GM12865 (cell line): ENCODE results near the gene LRP4.

Experiments
- DNase-seq: peaks from one replicate; pipeline ENCODE4 v3.0.0; 2010; ENCODE audit warnings: low read depth
- H3K4me3 ChIP-seq: 2 replicates; pipeline ENCODE4 v1.5.1; 2011; ENCODE audit warnings: mild to moderate bottlenecking, low read depth, low read length, control low read depth
- CTCF ChIP-seq: IDR thresholded peaks from 2 replicates; pipeline ENCODE4 v1.5.1; 2011; ENCODE audit warnings: low read length, control low read depth, low read depth, inconsistent platforms; ENCODE audit not compliant: insufficient read depth; ENCODE audit errors: missing control alignments

The LRP4 gene

GRCh38 chr11:46865340-46865739 is 53.0 kb downstream of the LRP4 start:
- no peak for DNase-seq
- no peak for TF ChIP-seq CTCF
- no peak overlapping the region for H3K4me3 ChIP-seq

- TF ChIP-seq CTCF, result no peak
- H3K4me3 ChIP-seq, result no peak overlapping the region
- DNase-seq, result no peak
Measured at GRCh38 chr11:46860218-46860617, 58.1 kb downstream of the LRP4 start.

GRCh38 chr11:46858920-46859546 is 59.3 kb downstream of the LRP4 start:
- no peak overlapping the region for H3K4me3 ChIP-seq
- DNase-seq, result no peak
- no peak for TF ChIP-seq CTCF

- DNase-seq, result no peak
- no peak for TF ChIP-seq CTCF
- H3K4me3 ChIP-seq, result no peak overlapping the region
Measured at GRCh38 chr11:46857666-46858065, 60.7 kb downstream of the LRP4 start.

- H3K4me3 ChIP-seq, result no peak overlapping the region
- DNase-seq, result no peak
Measured at GRCh38 chr11:46856605-46857343, 61.6 kb downstream of the LRP4 start.

GRCh38 chr11:46855863-46856262 is 62.5 kb downstream of the LRP4 start:
- TF ChIP-seq CTCF, result no peak
- H3K4me3 ChIP-seq, result no peak overlapping the region
- DNase-seq, result no peak

More at GRCh38 chr11:46856605-46857343, 61.6 kb downstream of the LRP4 start:
- no peak for TF ChIP-seq CTCF
